ENCODE data around the gene HSP90B1.
A peak's percentile ranks its signal among the peaks of the same experiment; 100 is the strongest.

Gene HSP90B1

GRCh38 chr12:103929046-103929783 is 995 bp upstream of the HSP90B1 start:
- peak overlapping the region; percentile 74 for H3K4me3 ChIP-seq (ENCODE audit: low read depth, low read length)
- peak; percentile 94 for DNase-seq (ENCODE audit: low read depth)
- no peak for TF ChIP-seq CTCF (IDR thresholded peaks at IDR 0.05; ENCODE audit: insufficient read depth, low read depth, low read length, missing control alignments)

GRCh38 chr12:103929784-103930033 is 501 bp upstream of the HSP90B1 start:
- no peak for TF ChIP-seq CTCF (IDR thresholded peaks at IDR 0.05; ENCODE audit: insufficient read depth, low read depth, low read length, missing control alignments)
- DNase-seq (ENCODE audit: low read depth), result no peak

GRCh38 chr12:103930787-103931735 is 851 bp downstream of the HSP90B1 start:
- no peak for TF ChIP-seq CTCF (IDR thresholded peaks at IDR 0.05; ENCODE audit: insufficient read depth, low read depth, low read length, missing control alignments)
- peak; percentile 68 for DNase-seq (ENCODE audit: low read depth)
- H3K4me3 ChIP-seq (ENCODE audit: low read depth, low read length), result peak overlapping the region; percentile 98

More at GRCh38 chr12:103929784-103930033, 501 bp upstream of the HSP90B1 start:
- H3K4me3 ChIP-seq (ENCODE audit: low read depth, low read length), result peak overlapping the region; percentile 74

- peak overlapping the region; percentile 98 for H3K4me3 ChIP-seq (ENCODE audit: low read depth, low read length)
- TF ChIP-seq CTCF (IDR thresholded peaks at IDR 0.05; ENCODE audit: insufficient read depth, low read depth, low read length, missing control alignments), result no peak
- no peak for DNase-seq (ENCODE audit: low read depth)
Observed at GRCh38 chr12:103933237-103933636, 3.0 kb downstream of the HSP90B1 start.

GRCh38 chr12:103936679-103937078 is 6.5 kb downstream of the HSP90B1 start:
- TF ChIP-seq CTCF (IDR thresholded peaks at IDR 0.05; ENCODE audit: insufficient read depth, low read depth, low read length, missing control alignments), result no peak
- no peak for DNase-seq (ENCODE audit: low read depth)
- no peak overlapping the region for H3K4me3 ChIP-seq (ENCODE audit: low read depth, low read length)

- no peak for DNase-seq (ENCODE audit: low read depth)
- no peak for TF ChIP-seq CTCF (IDR thresholded peaks at IDR 0.05; ENCODE audit: insufficient read depth, low read depth, low read length, missing control alignments)
- H3K4me3 ChIP-seq (ENCODE audit: low read depth, low read length), result no peak overlapping the region
Observed at GRCh38 chr12:103944964-103945363, 14.8 kb downstream of the HSP90B1 start.

All from GM12865 (cell line).